Lower lobe of right lung (tissue), 2 donors: ENCODE results near the gene LRP1-AS. TPM values are rescaled to one million over a fixed set of nuclear protein-coding genes. Genes with fewer than 3 reads are reported as not detected.

ENCODE experiments used
- ATAC-seq, 2 donors: fragments of 200-7000 bp; cut with Tn5 transposase; one replicate each; pipeline ENCODE4 v1.9.1; 2020 to 2022; ENCODE audit warnings: mild to moderate bottlenecking in 2 of 2, moderate library complexity in 2 of 2
- DNase-seq: peaks from one replicate; pipeline ENCODE4 v3.0.0-alpha.2; 2020
- H3K27ac ChIP-seq: fragments of 200-600 bp; one replicate; pipeline ENCODE4 v1.8.0; 2022
- H3K27me3 ChIP-seq: fragments of 200-600 bp; one replicate; pipeline ENCODE4 v1.8.0; 2022; ENCODE audit warnings: low read depth
- H3K36me3 ChIP-seq: fragments of 200-600 bp; one replicate; pipeline ENCODE4 v1.8.0; 2022; ENCODE audit warnings: mild to moderate bottlenecking
- H3K4me1 ChIP-seq: fragments of 200-600 bp; one replicate; pipeline ENCODE4 v1.8.0; 2022
- H3K4me3 ChIP-seq: fragments of 200-600 bp; one replicate; pipeline ENCODE4 v1.8.0; 2022; ENCODE audit warnings: mild to moderate bottlenecking
- H3K9me3 ChIP-seq: fragments of 200-600 bp; one replicate; pipeline ENCODE4 v1.8.0; 2022
- CTCF ChIP-seq: fragments of 200-600 bp; IDR thresholded peaks from one replicate; pipeline ENCODE4 v1.8.0; 2022; ENCODE audit warnings: antibody characterized with exemption, mild to moderate bottlenecking
- intact Hi-C: fragments of 100-400 bp; cut with DNase I; formaldehyde crosslinking; loops from one replicate; pipeline ENCODE4 v1.11.0; 2022
- long read RNA-seq: library from polyadenylated mRNA; unstranded; transcript quantifications from one replicate; pipeline ENCODE4 v2.0.0, GENCODE V29; 2021
- total RNA-seq: library from RNA; stranded (reverse); fragmentation: NEBNext Ultra II Directional; extraction: Animal tissue kit (Norgen Biotek cat#: 25700); gene quantifications from one replicate; pipeline ENCODE4 v1.2.1, GENCODE V29; 2021
- donor health status: DM: no; HTN: yes; CAD: no; lungs with severe emphysema.

The LRP1-AS gene
- total RNA-seq: not detected
- long read RNA-seq: 0 reads

- H3K4me3 ChIP-seq: no peak within 1 kb of the TSS
- peak within 1 kb of the TSS; percentile 75 for H3K27ac ChIP-seq
These were observed at the start of gene LRP1-AS for GRCh38 chr12:57146961-57147944. Gene LRP1-AS, minus strand, starts transcription at chr12:57147619.

GRCh38 chr12:57196956-57197355, 49.5 kb upstream of the LRP1-AS start:
- TF ChIP-seq CTCF: no peak
- Histone ChIP-seq H3K27me3 (no peaks in the 10 kb centered on the region), H3K27ac (no peak overlapping the region), H3K4me3 (no peak overlapping the region), H3K36me3 (peaks cover 98% of the 10 kb centered on the region), H3K4me1 (no peaks in the 10 kb centered on the region), H3K9me3 (no peaks in the 10 kb centered on the region)
- intact Hi-C loops: no loop called here
- DNase-seq: no peak
- no peak for ATAC-seq

More at GRCh38 chr12:57146961-57147944, at the start of gene LRP1-AS:
- Histone ChIP-seq H3K9me3 (no peaks in the 10 kb centered on the region), H3K36me3 (peaks cover 60% of the 10 kb centered on the region), H3K27me3 (no peaks in the 10 kb centered on the region), H3K4me1 (peaks cover 74% of the 10 kb centered on the region)
- intact Hi-C loops: no loop called here
- no peak for TF ChIP-seq CTCF
- ATAC-seq (no peak), DNase-seq (no peak)

GRCh38 chr12:57196439-57196838, 49.0 kb upstream of the LRP1-AS start:
- ATAC-seq (no peak), DNase-seq (no peak)
- Histone ChIP-seq H3K27me3 (no peaks in the 10 kb centered on the region), H3K9me3 (no peaks in the 10 kb centered on the region), H3K36me3 (peaks cover 93% of the 10 kb centered on the region), H3K4me1 (no peaks in the 10 kb centered on the region), H3K27ac (no peak overlapping the region), H3K4me3 (no peak overlapping the region)
- TF ChIP-seq CTCF: no peak
- intact Hi-C loops: no loop called here

GRCh38 chr12:57195611-57196371, 48.4 kb upstream of the LRP1-AS start:
- Histone ChIP-seq H3K27me3 (no peaks in the 10 kb centered on the region), H3K4me3 (no peak overlapping the region), H3K36me3 (peaks cover 91% of the 10 kb centered on the region), H3K4me1 (no peaks in the 10 kb centered on the region), H3K9me3 (no peaks in the 10 kb centered on the region), H3K27ac (no peak overlapping the region)
- ATAC-seq (no peak), DNase-seq (no peak)
- intact Hi-C loops: no loop called here
- TF ChIP-seq CTCF: no peak

- Histone ChIP-seq H3K9me3 (no peaks in the 10 kb centered on the region), H3K27ac (no peak overlapping the region), H3K4me3 (no peak overlapping the region), H3K36me3 (peaks cover 91% of the 10 kb centered on the region), H3K27me3 (no peaks in the 10 kb centered on the region), H3K4me1 (peaks cover 6% of the 10 kb centered on the region)
- no peak for DNase-seq
- TF ChIP-seq CTCF: no peak
- intact Hi-C loops: no loop called here
- no peak for ATAC-seq
These were observed 47.8 kb upstream of the LRP1-AS start for GRCh38 chr12:57195186-57195585.
